ENCODE results near the gene ASIC5. TPM values are rescaled to one million over a fixed set of nuclear protein-coding genes. Genes with fewer than 3 reads are reported as not detected.

ASIC5 gene
- total RNA-seq, 1 experiment from 2014 or later: not detected

DNA sequence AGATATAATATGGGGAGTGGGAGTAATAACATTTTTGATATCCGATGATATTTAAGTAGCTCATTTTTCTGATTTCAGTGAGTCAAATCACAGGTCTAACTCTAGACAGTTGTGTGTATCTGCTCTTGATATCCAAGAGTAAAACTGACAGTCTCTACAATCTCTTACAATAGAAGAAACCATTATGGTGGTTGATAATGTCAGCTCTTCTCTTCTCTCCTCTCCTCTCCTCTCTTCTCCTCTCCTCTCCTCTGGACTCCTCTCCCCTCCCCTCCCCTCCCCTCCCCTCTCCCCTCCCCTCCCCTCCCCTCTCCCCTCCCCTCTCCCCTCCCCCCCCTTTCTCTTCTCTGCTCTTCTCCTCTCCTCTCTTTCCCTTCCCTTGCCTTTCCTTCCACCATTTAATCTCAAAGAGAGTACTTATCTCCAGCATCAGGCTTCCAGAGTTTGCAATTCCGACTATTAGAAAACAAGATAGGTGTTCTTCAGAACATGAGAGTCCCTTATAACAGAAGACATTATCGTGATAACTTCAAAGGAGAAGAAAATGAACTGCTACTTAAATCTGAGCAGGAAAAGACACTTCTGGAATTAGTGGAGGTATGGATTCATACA is 43.6 kb upstream of the ASIC5 start:
- no peaks in the 10 kb centered on the region for H3K36me3 ChIP-seq (ENCODE audit: insufficient read depth, low read length, poor library complexity, severe bottlenecking)
- BruUV-seq (replicated peaks): no TSS peak
- peaks cover 10% of the 10 kb centered on the region for H3K4me1 ChIP-seq (ENCODE audit: insufficient read depth, low read length, poor library complexity, severe bottlenecking)
- TF ChIP-seq EZH2 (IDR thresholded peaks at IDR 0.05; ENCODE audit: borderline replicate concordance, low read depth, low read length, poor library complexity, severe bottlenecking): no peak
- no peak overlapping the region for H3K27ac ChIP-seq (ENCODE audit: low read depth, low read length, poor library complexity, severe bottlenecking)
- CTCF ChIA-PET: no interaction called here
- H3K9me3 ChIP-seq (ENCODE audit: low read depth, low read length, poor library complexity, severe bottlenecking): no peaks in the 10 kb centered on the region
- no peak overlapping the region for H3K4me3 ChIP-seq (ENCODE audit: low read depth, low read length, poor library complexity, severe bottlenecking)
- no peaks in the 10 kb centered on the region for H3K27me3 ChIP-seq (replicated peaks; ENCODE audit: insufficient read depth, low read depth, low read length, poor library complexity)
- DNase-seq (ENCODE audit: low spot score): no peak
- intact Hi-C loops (cut with micrococcal nuclease; ENCODE audit: unreplicated experiment): no loop called here
- POLR2A ChIA-PET (ENCODE audit: low non-redundant PET): no interaction called here

DNA sequence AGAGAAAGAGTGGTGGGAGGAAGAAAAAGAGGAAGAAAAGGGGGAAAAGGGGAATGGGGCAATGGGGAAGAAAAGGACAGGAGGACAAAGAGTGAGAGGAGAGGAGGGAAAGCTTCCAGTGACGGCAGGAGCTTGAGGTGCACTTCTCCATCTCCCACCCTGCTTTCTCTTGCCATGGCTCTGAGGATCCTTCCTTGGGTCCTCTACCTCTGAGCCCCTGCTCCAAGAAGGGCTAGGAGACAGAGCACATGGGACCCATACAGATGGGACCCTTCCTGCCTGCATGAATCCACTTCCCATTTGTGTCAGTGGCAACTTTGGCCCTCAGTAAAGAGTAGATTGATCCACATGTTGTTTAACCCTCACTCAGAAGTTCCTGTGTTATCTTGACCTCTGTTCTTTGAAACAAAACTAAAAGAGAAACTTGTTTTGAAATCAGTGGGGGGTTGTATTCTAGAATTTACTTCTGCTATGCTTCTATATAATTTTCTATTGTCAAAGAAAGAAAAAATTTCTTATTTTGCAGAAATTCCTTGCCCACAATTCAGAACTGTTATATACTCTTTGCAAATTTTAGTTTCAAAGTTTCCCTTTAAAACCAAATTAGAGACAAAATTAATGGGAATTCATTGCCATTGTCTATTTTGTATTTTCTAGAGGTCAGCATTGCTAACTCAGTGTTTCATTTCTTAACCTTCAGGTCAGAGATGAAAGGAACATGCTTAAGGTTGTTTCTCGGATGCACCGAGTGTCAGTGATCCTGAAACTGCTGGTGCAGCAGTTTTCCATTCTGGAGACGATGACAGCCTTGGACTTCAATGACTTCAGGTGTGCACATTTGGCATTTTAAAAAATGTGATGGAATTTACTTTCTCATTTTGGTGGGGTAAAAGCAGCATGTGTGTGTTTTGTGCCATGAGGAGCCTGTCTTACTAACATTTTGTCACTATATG is 42.4 kb upstream of the ASIC5 start:
- POLR2A ChIA-PET (ENCODE audit: low non-redundant PET): no interaction called here

DNA sequence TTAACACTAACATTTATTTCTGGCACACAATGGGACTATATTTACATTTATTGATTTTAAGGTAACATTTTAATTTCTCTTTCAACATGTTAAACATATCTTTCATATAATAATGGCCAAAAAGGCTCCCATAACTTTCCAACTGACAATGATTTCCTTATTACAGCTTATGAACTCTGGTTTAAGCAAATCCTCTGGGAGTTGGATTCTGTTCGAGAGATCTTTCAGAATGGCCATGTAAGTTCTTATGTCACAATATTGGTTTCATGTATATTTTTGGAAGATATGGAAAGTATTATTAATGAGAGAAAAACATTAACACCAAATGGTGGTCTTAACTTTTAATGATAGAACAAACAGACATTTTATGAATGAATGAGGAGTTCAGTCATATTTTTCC is 41.5 kb upstream of the ASIC5 start:
- Histone ChIP-seq H3K27me3 (replicated peaks; ENCODE audit: insufficient read depth, low read depth, low read length, poor library complexity) (no peaks in the 10 kb centered on the region), H3K4me3 (ENCODE audit: low read depth, low read length, poor library complexity, severe bottlenecking) (no peak overlapping the region), H3K27ac (ENCODE audit: low read depth, low read length, poor library complexity, severe bottlenecking) (no peak overlapping the region), H3K4me1 (ENCODE audit: insufficient read depth, low read length, poor library complexity, severe bottlenecking) (peaks cover 10% of the 10 kb centered on the region), H3K36me3 (ENCODE audit: insufficient read depth, low read length, poor library complexity, severe bottlenecking) (no peaks in the 10 kb centered on the region), H3K9me3 (ENCODE audit: low read depth, low read length, poor library complexity, severe bottlenecking) (no peaks in the 10 kb centered on the region)
- ChIA-PET POLR2A (ENCODE audit: low non-redundant PET) (no interaction called here), CTCF (no interaction called here)
- no peak for TF ChIP-seq EZH2 (IDR thresholded peaks at IDR 0.05; ENCODE audit: borderline replicate concordance, low read depth, low read length, poor library complexity, severe bottlenecking)
- TF ChIP-seq, protein P1, sequence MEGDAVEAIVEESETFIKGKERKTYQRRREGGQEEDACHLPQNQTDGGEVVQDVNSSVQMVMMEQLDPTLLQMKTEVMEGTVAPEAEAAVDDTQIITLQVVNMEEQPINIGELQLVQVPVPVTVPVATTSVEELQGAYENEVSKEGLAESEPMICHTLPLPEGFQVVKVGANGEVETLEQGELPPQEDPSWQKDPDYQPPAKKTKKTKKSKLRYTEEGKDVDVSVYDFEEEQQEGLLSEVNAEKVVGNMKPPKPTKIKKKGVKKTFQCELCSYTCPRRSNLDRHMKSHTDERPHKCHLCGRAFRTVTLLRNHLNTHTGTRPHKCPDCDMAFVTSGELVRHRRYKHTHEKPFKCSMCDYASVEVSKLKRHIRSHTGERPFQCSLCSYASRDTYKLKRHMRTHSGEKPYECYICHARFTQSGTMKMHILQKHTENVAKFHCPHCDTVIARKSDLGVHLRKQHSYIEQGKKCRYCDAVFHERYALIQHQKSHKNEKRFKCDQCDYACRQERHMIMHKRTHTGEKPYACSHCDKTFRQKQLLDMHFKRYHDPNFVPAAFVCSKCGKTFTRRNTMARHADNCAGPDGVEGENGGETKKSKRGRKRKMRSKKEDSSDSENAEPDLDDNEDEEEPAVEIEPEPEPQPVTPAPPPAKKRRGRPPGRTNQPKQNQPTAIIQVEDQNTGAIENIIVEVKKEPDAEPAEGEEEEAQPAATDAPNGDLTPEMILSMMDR (conservative IDR thresholded peaks at IDR 0.05; ENCODE audit: low read depth, low read length): no peak
- DNase-seq (ENCODE audit: low spot score): no peak
- BruUV-seq (replicated peaks): no TSS peak
- intact Hi-C loops (cut with micrococcal nuclease; ENCODE audit: unreplicated experiment): no loop called here

More for the DNA sequence above, 42.4 kb upstream of the ASIC5 start:
- Histone ChIP-seq H3K9me3 (ENCODE audit: low read depth, low read length, poor library complexity, severe bottlenecking) (no peaks in the 10 kb centered on the region), H3K4me3 (ENCODE audit: low read depth, low read length, poor library complexity, severe bottlenecking) (no peak overlapping the region), H3K4me1 (ENCODE audit: insufficient read depth, low read length, poor library complexity, severe bottlenecking) (peaks cover 10% of the 10 kb centered on the region), H3K27me3 (replicated peaks; ENCODE audit: insufficient read depth, low read depth, low read length, poor library complexity) (no peaks in the 10 kb centered on the region), H3K27ac (ENCODE audit: low read depth, low read length, poor library complexity, severe bottlenecking) (no peak overlapping the region), H3K36me3 (ENCODE audit: insufficient read depth, low read length, poor library complexity, severe bottlenecking) (no peaks in the 10 kb centered on the region)
- DNase-seq (ENCODE audit: low spot score): no peak
- BruUV-seq (replicated peaks): no TSS peak
- TF ChIP-seq, protein P1 (conservative IDR thresholded peaks at IDR 0.05; ENCODE audit: low read depth, low read length): no peak
- no peak for TF ChIP-seq EZH2 (IDR thresholded peaks at IDR 0.05; ENCODE audit: borderline replicate concordance, low read depth, low read length, poor library complexity, severe bottlenecking)
- intact Hi-C loops (cut with micrococcal nuclease; ENCODE audit: unreplicated experiment): no loop called here
- CTCF ChIA-PET: no interaction called here

Measured in A673 (cell line).